ENCODE results near the gene AFG3L2. TPM values are rescaled to one million over a fixed set of nuclear protein-coding genes. Genes with fewer than 3 reads are reported as not detected.
"Not testable (repeated sequence)": the region's sequence is repeated elsewhere in the genome, so short reads cannot be mapped to it uniquely, and the experiment has no call there.

Gene AFG3L2
- total RNA-seq, 2 donors from 2014 or later = 39.7 to 51.5 TPM

DNA sequence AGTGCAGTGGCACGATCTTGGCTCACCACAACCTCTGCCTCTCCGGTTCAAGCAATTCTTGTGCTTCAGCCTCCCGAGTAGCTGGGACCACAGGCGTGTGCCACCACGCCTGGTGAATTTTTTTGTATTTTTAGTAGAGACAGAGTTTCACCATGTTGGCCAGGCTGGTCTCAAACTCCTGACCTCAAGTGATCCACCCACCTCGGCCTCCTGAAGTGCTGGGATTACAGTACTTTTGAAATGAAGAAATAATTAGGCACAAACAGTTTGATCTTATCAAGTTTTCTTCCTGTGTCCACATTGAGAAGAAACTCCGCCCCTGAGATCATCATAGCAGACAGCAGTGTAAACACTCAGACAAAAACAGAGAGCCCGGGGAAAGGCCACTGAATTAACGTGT is 33.7 kb upstream of the AFG3L2 start:
- DNase-seq (ENCODE audit: low spot score); H3K27ac ChIP-seq; H3K9me3 ChIP-seq; H3K36me3 ChIP-seq; H3K27me3 ChIP-seq (replicated peaks; ENCODE audit: insufficient read depth); intact Hi-C loops (cut with DNase I); H3K4me1 ChIP-seq (replicated peaks); H3K4me3 ChIP-seq: not testable (repeated sequence)
- TF ChIP-seq POLR2AphosphoS5 (IDR thresholded peaks at IDR 0.05) = peak; percentile 33
- 70% methylated on average over 9 of the region's 9 CpGs for WGBS

DNA sequence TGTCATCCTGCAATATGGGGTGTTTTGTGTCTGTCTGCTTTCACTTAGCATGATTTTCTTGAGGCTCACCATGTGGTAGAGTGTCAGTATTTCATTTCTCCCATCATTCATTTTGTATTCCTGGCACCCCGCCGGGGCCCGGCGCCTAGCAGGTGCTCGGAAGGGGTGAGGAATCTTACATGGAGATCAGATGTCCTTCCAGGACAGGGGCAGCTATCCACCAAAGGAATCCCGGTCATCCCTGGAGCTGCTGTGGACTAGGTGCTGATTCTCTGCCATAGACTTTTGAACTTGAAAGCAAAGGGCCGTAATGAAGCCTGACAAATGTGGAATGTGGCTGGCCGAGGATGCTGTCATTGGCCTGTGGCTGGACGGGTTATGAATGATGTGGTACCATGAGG is 33.1 kb upstream of the AFG3L2 start:
- no peak overlapping the region for H3K27ac ChIP-seq
- TF ChIP-seq POLR2AphosphoS5 (IDR thresholded peaks at IDR 0.05) (no peak), POLR2A (IDR thresholded peaks at IDR 0.05) (no peak)
- TF ChIP-seq, protein P1, sequence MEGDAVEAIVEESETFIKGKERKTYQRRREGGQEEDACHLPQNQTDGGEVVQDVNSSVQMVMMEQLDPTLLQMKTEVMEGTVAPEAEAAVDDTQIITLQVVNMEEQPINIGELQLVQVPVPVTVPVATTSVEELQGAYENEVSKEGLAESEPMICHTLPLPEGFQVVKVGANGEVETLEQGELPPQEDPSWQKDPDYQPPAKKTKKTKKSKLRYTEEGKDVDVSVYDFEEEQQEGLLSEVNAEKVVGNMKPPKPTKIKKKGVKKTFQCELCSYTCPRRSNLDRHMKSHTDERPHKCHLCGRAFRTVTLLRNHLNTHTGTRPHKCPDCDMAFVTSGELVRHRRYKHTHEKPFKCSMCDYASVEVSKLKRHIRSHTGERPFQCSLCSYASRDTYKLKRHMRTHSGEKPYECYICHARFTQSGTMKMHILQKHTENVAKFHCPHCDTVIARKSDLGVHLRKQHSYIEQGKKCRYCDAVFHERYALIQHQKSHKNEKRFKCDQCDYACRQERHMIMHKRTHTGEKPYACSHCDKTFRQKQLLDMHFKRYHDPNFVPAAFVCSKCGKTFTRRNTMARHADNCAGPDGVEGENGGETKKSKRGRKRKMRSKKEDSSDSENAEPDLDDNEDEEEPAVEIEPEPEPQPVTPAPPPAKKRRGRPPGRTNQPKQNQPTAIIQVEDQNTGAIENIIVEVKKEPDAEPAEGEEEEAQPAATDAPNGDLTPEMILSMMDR (IDR thresholded peaks at IDR 0.05) = no peak
- intact Hi-C loops (cut with DNase I) = no loop called here

DNA sequence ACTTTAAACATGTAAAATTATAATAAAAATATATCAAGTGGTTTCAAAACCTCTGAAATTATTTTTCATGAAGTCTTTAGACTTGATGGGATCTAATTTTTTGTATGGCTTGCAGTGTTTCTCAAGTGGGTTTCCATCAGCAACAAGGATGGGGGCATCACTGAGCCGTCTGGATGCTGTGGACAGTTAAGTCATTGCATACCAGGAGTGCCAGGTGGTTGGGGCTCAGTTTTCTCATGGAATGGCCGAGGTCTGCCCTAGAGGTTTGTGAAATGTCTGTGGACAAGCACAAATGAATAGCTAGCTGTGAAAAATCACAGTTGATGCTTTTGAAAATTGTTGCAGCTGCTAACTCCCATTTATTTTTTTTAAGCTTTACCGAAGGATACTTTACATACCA is 32.4 kb upstream of the AFG3L2 start:
- Histone ChIP-seq H3K27ac (no peak overlapping the region), H3K9me3 (no peaks in the 10 kb centered on the region), H3K4me3 (no peak overlapping the region), H3K4me1 (replicated peaks) (no peaks in the 10 kb centered on the region), H3K36me3 (no peaks in the 10 kb centered on the region), H3K27me3 (replicated peaks; ENCODE audit: insufficient read depth) (no peaks in the 10 kb centered on the region)
- TF ChIP-seq POLR2AphosphoS5 (IDR thresholded peaks at IDR 0.05) (no peak), POLR2A (IDR thresholded peaks at IDR 0.05) (no peak)
- TF ChIP-seq, protein P1 (IDR thresholded peaks at IDR 0.05) = no peak
- intact Hi-C loops (cut with DNase I) = loop anchor here (5.0 kb wide), 2 partner anchors 248 to 473 kb away; partner anchors contain the start of genes PTPN2 and SPIRE1
- no peak for DNase-seq (ENCODE audit: low spot score)
- WGBS = 80% methylated on average over 3 of the region's 3 CpGs

More for the DNA sequence above, 33.1 kb upstream of the AFG3L2 start:
- Histone ChIP-seq H3K4me1 (replicated peaks) (no peaks in the 10 kb centered on the region), H3K27me3 (replicated peaks; ENCODE audit: insufficient read depth) (no peaks in the 10 kb centered on the region), H3K4me3 (no peak overlapping the region), H3K36me3 (no peaks in the 10 kb centered on the region), H3K9me3 (no peaks in the 10 kb centered on the region)
- no peak for DNase-seq (ENCODE audit: low spot score)
- 96% methylated on average over 9 of the region's 9 CpGs for WGBS

DNA sequence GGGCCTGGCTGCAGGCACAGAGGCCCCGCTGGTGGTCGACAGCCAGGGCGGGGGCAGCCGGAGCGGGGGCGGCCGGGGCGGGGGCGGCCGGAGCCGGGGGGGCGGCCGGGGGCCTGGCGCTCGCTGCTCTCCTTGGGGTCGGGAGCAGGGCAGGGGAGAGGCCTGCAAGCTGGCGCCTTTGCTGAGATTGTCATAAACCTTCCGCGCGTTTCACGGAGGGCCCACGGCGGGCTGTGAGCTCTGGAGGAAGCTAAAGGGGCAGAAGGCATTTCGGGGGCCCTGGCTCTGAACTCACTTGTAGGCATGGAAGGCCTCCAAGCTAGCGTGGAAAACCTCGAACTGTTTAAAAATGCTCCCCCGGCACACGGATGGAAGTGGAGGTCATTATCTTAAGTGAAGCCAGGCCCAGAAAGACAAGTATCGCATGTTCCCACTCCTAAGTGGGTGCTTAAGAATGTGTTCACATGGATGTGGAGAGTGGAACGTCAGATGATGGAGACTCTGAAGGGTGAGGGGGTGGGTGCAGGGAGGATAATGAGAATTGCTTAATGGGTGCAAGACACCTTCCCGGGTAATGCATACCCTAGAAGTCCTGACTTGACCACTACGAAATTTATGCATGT is 31.3 kb upstream of the AFG3L2 start:
- Histone ChIP-seq H3K4me3 (peak overlapping the region; percentile 46 to 63), H3K27ac (peak overlapping the region; percentile 77 to 78), H3K27me3 (replicated peaks; ENCODE audit: insufficient read depth) (no peaks in the 10 kb centered on the region), H3K4me1 (replicated peaks) (no peaks in the 10 kb centered on the region), H3K9me3 (no peaks in the 10 kb centered on the region), H3K36me3 (no peaks in the 10 kb centered on the region)
- intact Hi-C loops (cut with DNase I) = loop anchor here (5.0 kb wide), 2 partner anchors 249 to 474 kb away; partner anchors contain the start of genes PTPN2 and SPIRE1
- DNase-seq (ENCODE audit: low spot score) = no peak
- TF ChIP-seq POLR2A (IDR thresholded peaks at IDR 0.05) (no peak), POLR2AphosphoS5 (IDR thresholded peaks at IDR 0.05) (no peak)
- TF ChIP-seq, protein P1 (IDR thresholded peaks at IDR 0.05) = no peak
- 13% methylated on average over 24 of the region's 32 CpGs for WGBS

DNA sequence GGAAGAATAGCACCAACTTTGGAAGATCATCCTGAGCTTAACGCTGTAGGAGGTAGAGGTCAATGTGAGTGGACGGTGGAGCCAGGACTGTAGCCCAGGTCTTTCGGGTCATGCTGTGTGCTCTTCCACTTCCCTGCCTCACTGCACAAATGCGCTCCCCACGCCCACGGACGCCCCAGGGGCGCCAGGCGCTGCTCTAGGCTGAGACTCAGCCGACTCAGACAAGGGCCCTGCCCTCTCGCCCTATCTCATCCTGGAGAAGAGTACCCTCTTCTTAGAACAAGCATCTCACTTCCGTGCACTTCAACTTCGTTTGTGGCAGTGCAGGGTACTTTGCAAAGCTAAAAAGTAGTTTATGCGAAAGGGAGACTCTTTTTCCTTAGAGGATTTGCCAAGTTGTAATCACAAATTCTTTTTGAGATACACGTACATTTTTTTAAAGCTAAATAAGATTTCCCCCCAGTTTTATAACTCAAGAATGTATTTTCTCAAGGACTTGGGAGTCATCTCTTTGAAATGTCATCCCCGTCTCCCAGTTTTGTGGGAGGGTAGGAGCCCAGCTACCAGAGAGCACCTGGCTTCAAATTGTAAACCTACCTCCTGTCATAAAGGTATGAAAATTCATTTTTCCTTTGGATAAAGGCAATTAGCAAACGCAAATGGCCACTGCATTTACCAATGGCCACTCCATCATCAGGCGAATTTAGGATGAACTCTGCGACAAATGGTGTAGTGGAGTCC is 29.5 kb upstream of the AFG3L2 start:
- WGBS = 84% methylated on average over 19 of the region's 19 CpGs
- no peaks in the 10 kb centered on the region for H3K9me3 ChIP-seq
- DNase-seq (ENCODE audit: low spot score) = no peak
- no peaks in the 10 kb centered on the region for H3K36me3 ChIP-seq
- no peaks in the 10 kb centered on the region for H3K4me1 ChIP-seq (replicated peaks)
- no peak overlapping the region for H3K4me3 ChIP-seq
- no peaks in the 10 kb centered on the region for H3K27me3 ChIP-seq (replicated peaks; ENCODE audit: insufficient read depth)
- intact Hi-C loops (cut with DNase I) = loop anchor here (5.0 kb wide), 2 partner anchors 251 to 476 kb away; partner anchors contain the start of genes PTPN2 and SPIRE1
- no peak overlapping the region for H3K27ac ChIP-seq
- TF ChIP-seq POLR2A (IDR thresholded peaks at IDR 0.05) = no peak
- no peak for TF ChIP-seq POLR2AphosphoS5 (IDR thresholded peaks at IDR 0.05)
- TF ChIP-seq, protein P1 (IDR thresholded peaks at IDR 0.05) = no peak

Measured in prostate gland (tissue), 2 donors.